ENCODE results near the gene CYS1. TPM values are rescaled to one million over a fixed set of nuclear protein-coding genes. Genes with fewer than 3 reads are reported as not detected.

CYS1 gene
- total and polyA plus RNA-seq, 2 of the 13 experiments (the other 11 are each of a cell fraction or from before 2014, with no cell fraction given) = 0.04 TPM; not detected in 1

DNA sequence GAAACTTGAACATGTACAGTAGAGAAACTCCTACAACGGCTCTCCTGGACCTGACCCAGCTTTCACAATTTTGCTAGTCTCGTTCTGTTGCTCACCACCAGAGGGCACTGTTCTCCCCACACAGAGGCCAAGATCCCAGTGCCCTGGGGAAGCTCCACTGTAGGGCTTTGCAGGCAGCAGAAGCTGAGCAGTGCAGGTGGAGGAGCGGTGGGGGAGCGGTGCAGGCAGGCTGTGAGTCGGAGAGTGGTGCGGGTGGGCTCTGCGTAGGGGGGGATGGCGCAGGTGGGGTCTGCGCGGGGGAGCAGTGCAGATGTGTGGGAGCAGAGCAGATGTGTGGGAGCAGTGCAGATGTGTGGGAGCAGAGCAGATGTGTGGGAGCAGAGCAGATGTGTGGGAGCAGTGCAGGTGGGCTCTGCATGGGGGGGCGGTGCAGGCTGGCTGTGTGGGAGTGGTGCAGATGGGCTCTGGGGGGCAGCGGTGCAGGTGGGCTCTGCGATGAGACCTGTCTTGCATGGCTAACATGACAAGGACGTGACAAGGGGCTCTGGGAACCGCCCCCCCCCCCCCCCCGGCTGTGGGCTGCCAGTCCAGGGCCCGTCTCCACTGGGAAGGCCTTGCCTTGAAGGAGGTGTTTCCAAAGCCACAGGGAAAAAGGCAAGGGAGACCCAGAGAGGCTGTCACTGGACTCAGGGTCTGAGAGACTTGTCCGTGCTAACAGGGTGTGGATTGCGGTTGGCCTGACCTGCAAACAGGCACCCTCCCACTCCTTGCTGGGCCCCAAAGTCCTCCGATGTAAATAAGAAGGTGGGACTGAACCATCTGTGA is 7.3 kb downstream of the CYS1 start (continued):
- TF ChIP-seq, protein P1, sequence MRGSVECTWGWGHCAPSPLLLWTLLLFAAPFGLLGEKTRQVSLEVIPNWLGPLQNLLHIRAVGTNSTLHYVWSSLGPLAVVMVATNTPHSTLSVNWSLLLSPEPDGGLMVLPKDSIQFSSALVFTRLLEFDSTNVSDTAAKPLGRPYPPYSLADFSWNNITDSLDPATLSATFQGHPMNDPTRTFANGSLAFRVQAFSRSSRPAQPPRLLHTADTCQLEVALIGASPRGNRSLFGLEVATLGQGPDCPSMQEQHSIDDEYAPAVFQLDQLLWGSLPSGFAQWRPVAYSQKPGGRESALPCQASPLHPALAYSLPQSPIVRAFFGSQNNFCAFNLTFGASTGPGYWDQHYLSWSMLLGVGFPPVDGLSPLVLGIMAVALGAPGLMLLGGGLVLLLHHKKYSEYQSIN (CRISPR knock-in tag; IDR thresholded peaks at IDR 0.05; ENCODE audit: borderline replicate concordance) = no peak
- TF ChIP-seq CTCF (CRISPR knock-in tag; IDR thresholded peaks at IDR 0.05) (peak; percentile 97), ZNF260 (CRISPR knock-in tag; IDR thresholded peaks at IDR 0.05; ENCODE audit: borderline replicate concordance, low read depth) (no peak), ZBTB8A (CRISPR knock-in tag; IDR thresholded peaks at IDR 0.05; ENCODE audit: borderline replicate concordance, low read depth) (no peak), ZNF205 (CRISPR knock-in tag; IDR thresholded peaks at IDR 0.05) (peak; percentile 52; the same call in 1 of the 2 replicates), HMGXB4 (CRISPR knock-in tag; IDR thresholded peaks at IDR 0.05; ENCODE audit: borderline replicate concordance in 1 of 2, low read depth in 1 of 2) (peak; percentile 72 to 82; a peak in 3 of 4 replicates), PITX1 (CRISPR knock-in tag; IDR thresholded peaks at IDR 0.05) (0 out of 2 replicates have a peak, but pooled peaks have one; percentile 30), ZNF556 (CRISPR knock-in tag; IDR thresholded peaks at IDR 0.05; ENCODE audit: borderline replicate concordance) (0 out of 2 replicates have a peak, but pooled peaks have one; percentile 65), SNAPC5 (CRISPR knock-in tag; IDR thresholded peaks at IDR 0.05; ENCODE audit: borderline replicate concordance) (no peak), SALL1 (CRISPR knock-in tag; IDR thresholded peaks at IDR 0.05) (peak; percentile 74), ZNF773 (CRISPR knock-in tag; IDR thresholded peaks at IDR 0.05; ENCODE audit: borderline replicate concordance) (no peak), AGO1 (IDR thresholded peaks at IDR 0.05; ENCODE audit: low read depth, low read length, poor library complexity, severe bottlenecking) (peak; percentile 27), ATAD3A (CRISPR knock-in tag; IDR thresholded peaks at IDR 0.05) (no peak), ZNF878 (CRISPR knock-in tag; IDR thresholded peaks at IDR 0.05) (no peak), GPN1 (CRISPR knock-in tag; IDR thresholded peaks at IDR 0.05; ENCODE audit: borderline replicate concordance) (no peak), BCL6 (CRISPR knock-in tag; IDR thresholded peaks at IDR 0.05) (no peak), SOX6 (IDR thresholded peaks at IDR 0.05) (no peak), SOX6 (CRISPR knock-in tag; IDR thresholded peaks at IDR 0.05) (0 out of 2 replicates have a peak, but pooled peaks have one; percentile 17), HNF4A (CRISPR knock-in tag; IDR thresholded peaks at IDR 0.05) (no peak), POLR2G (IDR thresholded peaks at IDR 0.05; ENCODE audit: low read depth, low read length) (no peak), ZNF552 (CRISPR knock-in tag; IDR thresholded peaks at IDR 0.05; ENCODE audit: borderline replicate concordance) (no peak), STAG1 (CRISPR knock-in tag; IDR thresholded peaks at IDR 0.05) (peak; percentile 82)
- TF ChIP-seq, protein P2, sequence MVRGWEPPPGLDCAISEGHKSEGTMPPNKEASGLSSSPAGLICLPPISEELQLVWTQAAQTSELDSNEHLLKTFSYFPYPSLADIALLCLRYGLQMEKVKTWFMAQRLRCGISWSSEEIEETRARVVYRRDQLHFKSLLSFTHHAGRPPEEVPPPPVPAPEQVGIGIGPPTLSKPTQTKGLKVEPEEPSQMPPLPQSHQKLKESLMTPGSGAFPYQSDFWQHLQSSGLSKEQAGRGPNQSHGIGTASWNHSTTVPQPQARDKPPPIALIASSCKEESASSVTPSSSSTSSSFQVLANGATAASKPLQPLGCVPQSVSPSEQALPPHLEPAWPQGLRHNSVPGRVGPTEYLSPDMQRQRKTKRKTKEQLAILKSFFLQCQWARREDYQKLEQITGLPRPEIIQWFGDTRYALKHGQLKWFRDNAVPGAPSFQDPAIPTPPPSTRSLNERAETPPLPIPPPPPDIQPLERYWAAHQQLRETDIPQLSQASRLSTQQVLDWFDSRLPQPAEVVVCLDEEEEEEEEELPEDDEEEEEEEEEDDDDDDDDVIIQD (CRISPR knock-in tag; IDR thresholded peaks at IDR 0.05; ENCODE audit: low read depth) = no peak

Data from HepG2 (cell line).